HL-60/S4 treated with phorbol 12-myristate 13-acetate at 8.2 ng/mL for 4 days and 3 days (cell line): Measurements from ENCODE around the gene MTRR.

Experiments used
- in situ Hi-C: fragments of 300-500 bp; cut with MboI; formaldehyde crosslinking; loops from 2 replicates; pipeline ENCODE4 v1.15.0; 2022; ENCODE audit warnings: low sequenced_read_pairs

The MTRR gene

GRCh38 chr5:7868773-7869473 is at the start of gene MTRR, which contains the start of gene FASTKD3:
Gene MTRR, plus strand, starts transcription at chr5:7869148. Its CDS starts 1,647 bp downstream, at chr5:7870795.
Gene FASTKD3, minus strand, starts transcription at chr5:7869031. Its CDS starts 948 bp downstream, at chr5:7868083.
- in situ Hi-C loops, result no loop called here

GRCh38 chr5:7822449-7822848 is 46.5 kb upstream of the MTRR start:
- in situ Hi-C loops, result no loop called here

- in situ Hi-C loops, result no loop called here
Observed at GRCh38 chr5:7823594-7823993, 45.4 kb upstream of the MTRR start.

- in situ Hi-C loops, result no loop called here
Observed at GRCh38 chr5:7824995-7825394, 44.0 kb upstream of the MTRR start.

GRCh38 chr5:7825630-7826029 is 43.3 kb upstream of the MTRR start:
- in situ Hi-C loops, result no loop called here

GRCh38 chr5:7827610-7828009 is 41.3 kb upstream of the MTRR start:
- in situ Hi-C loops, result no loop called here

- in situ Hi-C loops, result no loop called here
Observed at GRCh38 chr5:7828269-7828668, 40.7 kb upstream of the MTRR start.

GRCh38 chr5:7834982-7835381 is 34.0 kb upstream of the MTRR start:
- in situ Hi-C loops, result no loop called here

GRCh38 chr5:7837403-7837802 is 31.5 kb upstream of the MTRR start:
- in situ Hi-C loops, result no loop called here

GRCh38 chr5:7842531-7842930 is 26.4 kb upstream of the MTRR start:
- in situ Hi-C loops, result no loop called here

GRCh38 chr5:7844901-7845300 is 24.0 kb upstream of the MTRR start:
- in situ Hi-C loops, result no loop called here

GRCh38 chr5:7845557-7845956 is 23.4 kb upstream of the MTRR start:
- in situ Hi-C loops, result no loop called here

GRCh38 chr5:7846327-7846726 is 22.6 kb upstream of the MTRR start:
- in situ Hi-C loops, result no loop called here

- in situ Hi-C loops, result no loop called here
Observed at GRCh38 chr5:7848296-7848695, 20.7 kb upstream of the MTRR start.

- in situ Hi-C loops, result no loop called here
Observed at GRCh38 chr5:7849681-7850394, 19.1 kb upstream of the MTRR start.

- in situ Hi-C loops, result no loop called here
Observed at GRCh38 chr5:7850395-7851239, 18.3 kb upstream of the MTRR start, which contains the start of gene CFAP90. Gene CFAP90, minus strand, starts transcription at chr5:7851133. Its CDS starts 112 bp downstream, at chr5:7851021.

- in situ Hi-C loops, result no loop called here
Observed at GRCh38 chr5:7851240-7851592, 17.7 kb upstream of the MTRR start.

- in situ Hi-C loops, result no loop called here
Observed at GRCh38 chr5:7851617-7852289, 17.2 kb upstream of the MTRR start.

GRCh38 chr5:7852542-7852941 is 16.4 kb upstream of the MTRR start:
- in situ Hi-C loops, result no loop called here

GRCh38 chr5:7852988-7853387 is 16.0 kb upstream of the MTRR start:
- in situ Hi-C loops, result no loop called here

GRCh38 chr5:7855611-7856010 is 13.3 kb upstream of the MTRR start:
- in situ Hi-C loops, result no loop called here
